ENCODE measurements around the gene LRRIQ3.
A peak's percentile ranks its signal among the peaks of the same experiment; 100 is the strongest.

Gene LRRIQ3

DNA sequence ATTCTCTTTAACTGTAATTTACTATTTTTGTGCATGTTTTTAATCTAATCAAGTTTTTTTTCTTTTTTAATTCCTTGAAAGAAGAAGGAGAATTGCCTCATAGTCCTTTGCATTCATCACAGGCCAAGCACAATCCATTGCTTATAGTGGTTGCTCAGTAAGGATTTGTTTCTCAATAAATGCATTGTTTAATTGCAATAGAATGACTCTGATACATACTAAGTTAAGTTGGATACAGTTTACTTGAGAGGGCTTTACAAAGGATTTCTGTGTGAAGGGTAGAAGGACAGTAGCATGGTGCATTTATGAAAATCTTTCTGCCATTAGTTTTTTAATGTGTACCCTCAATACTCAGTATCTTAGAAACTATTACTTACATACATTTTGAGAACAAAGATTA is 186.2 kb downstream of the LRRIQ3 start:
- H4K20me1 ChIP-seq (ENCODE audit: insufficient read depth, low read length, poor library complexity, severe bottlenecking): no peaks in the 10 kb centered on the region
- no peak overlapping the region for H3K9ac ChIP-seq (ENCODE audit: low read depth, low read length, poor library complexity, severe bottlenecking)
- no peaks in the 10 kb centered on the region for H3K9me2 ChIP-seq (replicated peaks; ENCODE audit: low read depth, low read length)
- H3K27me3 ChIP-seq (ENCODE audit: insufficient read depth, low read length, poor library complexity, severe bottlenecking): no peaks in the 10 kb centered on the region
- H3K9me3 ChIP-seq (ENCODE audit: insufficient read depth, low read depth, low read length): no peaks in the 10 kb centered on the region
- no peak overlapping the region for H3K4me2 ChIP-seq (ENCODE audit: low read depth, low read length, poor library complexity, severe bottlenecking)
- H3K36me3 ChIP-seq (ENCODE audit: insufficient read depth, low read length): no peaks in the 10 kb centered on the region
- TF ChIP-seq EZH2phosphoT487 (IDR thresholded peaks at IDR 0.05; ENCODE audit: borderline replicate concordance): no peak
- TF ChIP-seq, protein P1, sequence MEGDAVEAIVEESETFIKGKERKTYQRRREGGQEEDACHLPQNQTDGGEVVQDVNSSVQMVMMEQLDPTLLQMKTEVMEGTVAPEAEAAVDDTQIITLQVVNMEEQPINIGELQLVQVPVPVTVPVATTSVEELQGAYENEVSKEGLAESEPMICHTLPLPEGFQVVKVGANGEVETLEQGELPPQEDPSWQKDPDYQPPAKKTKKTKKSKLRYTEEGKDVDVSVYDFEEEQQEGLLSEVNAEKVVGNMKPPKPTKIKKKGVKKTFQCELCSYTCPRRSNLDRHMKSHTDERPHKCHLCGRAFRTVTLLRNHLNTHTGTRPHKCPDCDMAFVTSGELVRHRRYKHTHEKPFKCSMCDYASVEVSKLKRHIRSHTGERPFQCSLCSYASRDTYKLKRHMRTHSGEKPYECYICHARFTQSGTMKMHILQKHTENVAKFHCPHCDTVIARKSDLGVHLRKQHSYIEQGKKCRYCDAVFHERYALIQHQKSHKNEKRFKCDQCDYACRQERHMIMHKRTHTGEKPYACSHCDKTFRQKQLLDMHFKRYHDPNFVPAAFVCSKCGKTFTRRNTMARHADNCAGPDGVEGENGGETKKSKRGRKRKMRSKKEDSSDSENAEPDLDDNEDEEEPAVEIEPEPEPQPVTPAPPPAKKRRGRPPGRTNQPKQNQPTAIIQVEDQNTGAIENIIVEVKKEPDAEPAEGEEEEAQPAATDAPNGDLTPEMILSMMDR (conservative IDR thresholded peaks at IDR 0.05; ENCODE audit: low read length): no peak
- H2AFZ ChIP-seq (ENCODE audit: low read length): no peak overlapping the region
- no peaks in the 10 kb centered on the region for H3F3A ChIP-seq (ENCODE audit: low read depth)
- peaks cover 4% of the 10 kb centered on the region for H3K4me1 ChIP-seq (ENCODE audit: insufficient read depth, low read length, poor library complexity, severe bottlenecking)
- H3K79me2 ChIP-seq (ENCODE audit: insufficient read depth, low read length): no peaks in the 10 kb centered on the region
- no peak overlapping the region for H3K4me3 ChIP-seq (ENCODE audit: low read length, poor library complexity, severe bottlenecking)

DNA sequence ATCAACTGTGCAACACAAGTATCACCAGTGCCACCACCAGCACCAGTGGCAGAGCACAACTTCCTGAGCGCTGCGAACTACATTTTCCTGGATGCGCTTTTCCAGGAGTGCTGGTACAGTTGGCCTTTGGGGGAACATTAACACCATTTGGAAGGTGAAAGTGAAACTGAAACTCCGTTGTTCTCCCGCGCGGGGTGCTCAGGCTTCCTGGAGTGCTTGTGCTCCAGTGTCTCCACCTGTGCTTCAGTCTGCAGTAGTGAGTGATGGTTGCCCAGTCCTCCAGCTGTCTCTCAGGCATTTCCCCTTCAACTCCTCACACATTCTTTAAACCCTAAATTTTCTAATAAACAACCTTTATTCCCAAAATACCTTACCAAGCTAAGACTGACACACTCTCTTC is 187.8 kb downstream of the LRRIQ3 start:
- TF ChIP-seq, protein P1 (conservative IDR thresholded peaks at IDR 0.05; ENCODE audit: low read length): no peak
- no peak for TF ChIP-seq EZH2phosphoT487 (IDR thresholded peaks at IDR 0.05; ENCODE audit: borderline replicate concordance)
- Histone ChIP-seq H3K9me2 (replicated peaks; ENCODE audit: low read depth, low read length) (no peaks in the 10 kb centered on the region), H3K27me3 (ENCODE audit: insufficient read depth, low read length, poor library complexity, severe bottlenecking) (no peaks in the 10 kb centered on the region), H3F3A (ENCODE audit: low read depth) (no peaks in the 10 kb centered on the region), H3K36me3 (ENCODE audit: insufficient read depth, low read length) (no peaks in the 10 kb centered on the region), H3K9ac (ENCODE audit: low read depth, low read length, poor library complexity, severe bottlenecking) (peak overlapping the region; percentile 44), H3K9me3 (ENCODE audit: insufficient read depth, low read depth, low read length) (no peaks in the 10 kb centered on the region), H3K79me2 (ENCODE audit: insufficient read depth, low read length) (no peaks in the 10 kb centered on the region), H3K4me2 (ENCODE audit: low read depth, low read length, poor library complexity, severe bottlenecking) (peak overlapping the region; percentile 64), H3K4me1 (ENCODE audit: insufficient read depth, low read length, poor library complexity, severe bottlenecking) (peaks cover 4% of the 10 kb centered on the region), H3K4me3 (ENCODE audit: low read length, poor library complexity, severe bottlenecking) (peak overlapping the region; percentile 67), H4K20me1 (ENCODE audit: insufficient read depth, low read length, poor library complexity, severe bottlenecking) (no peaks in the 10 kb centered on the region), H2AFZ (ENCODE audit: low read length) (peak overlapping the region; percentile 86)

DNA sequence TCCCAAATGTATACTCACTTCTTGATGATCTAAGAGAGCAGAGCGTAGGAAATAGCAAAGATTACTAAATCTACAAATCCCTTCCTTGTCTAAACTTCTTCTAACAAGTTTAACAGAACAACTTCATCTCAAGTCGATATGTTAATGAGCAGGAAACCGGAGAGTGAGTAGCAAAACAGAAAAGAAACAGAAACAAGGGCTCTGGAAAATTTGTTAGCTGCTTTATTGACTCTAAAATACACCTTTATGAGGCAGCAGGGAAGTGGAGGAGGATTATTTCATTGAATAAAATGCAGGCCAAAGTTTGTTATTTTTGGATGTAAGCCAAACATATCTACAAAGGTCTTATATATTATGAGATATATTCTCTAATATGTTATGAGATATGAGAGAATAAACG is 192.4 kb downstream of the LRRIQ3 start:
- no peaks in the 10 kb centered on the region for H3K36me3 ChIP-seq (ENCODE audit: insufficient read depth, low read length)
- H2AFZ ChIP-seq (ENCODE audit: low read length): no peak overlapping the region
- peaks cover under 1% of the 10 kb centered on the region for H3K4me1 ChIP-seq (ENCODE audit: insufficient read depth, low read length, poor library complexity, severe bottlenecking)
- no peak for TF ChIP-seq EZH2phosphoT487 (IDR thresholded peaks at IDR 0.05; ENCODE audit: borderline replicate concordance)
- TF ChIP-seq, protein P1 (conservative IDR thresholded peaks at IDR 0.05; ENCODE audit: low read length): no peak
- no peaks in the 10 kb centered on the region for H3K79me2 ChIP-seq (ENCODE audit: insufficient read depth, low read length)
- no peaks in the 10 kb centered on the region for H4K20me1 ChIP-seq (ENCODE audit: insufficient read depth, low read length, poor library complexity, severe bottlenecking)
- H3K4me3 ChIP-seq (ENCODE audit: low read length, poor library complexity, severe bottlenecking): no peak overlapping the region
- H3F3A ChIP-seq (ENCODE audit: low read depth): no peaks in the 10 kb centered on the region
- no peaks in the 10 kb centered on the region for H3K9me3 ChIP-seq (ENCODE audit: insufficient read depth, low read depth, low read length)
- H3K9me2 ChIP-seq (replicated peaks; ENCODE audit: low read depth, low read length): no peaks in the 10 kb centered on the region
- H3K27me3 ChIP-seq (ENCODE audit: insufficient read depth, low read length, poor library complexity, severe bottlenecking): no peaks in the 10 kb centered on the region
- H3K4me2 ChIP-seq (ENCODE audit: low read depth, low read length, poor library complexity, severe bottlenecking): no peak overlapping the region
- no peak overlapping the region for H3K9ac ChIP-seq (ENCODE audit: low read depth, low read length, poor library complexity, severe bottlenecking)
